ENCODE results near the gene RTF2. TPM values are rescaled to one million over a fixed set of nuclear protein-coding genes. Genes with fewer than 3 reads are reported as not detected.

The RTF2 gene
- polyA plus RNA-seq, 1 donor = 84.7 TPM

- Histone ChIP-seq H3K36me3 (ENCODE audit: control insufficient read depth, insufficient read depth, low read length) (no peaks in the 10 kb centered on the region), H3K4me1 (ENCODE audit: control insufficient read depth, insufficient read depth, low read length) (no peaks in the 10 kb centered on the region), H3K9me3 (ENCODE audit: control insufficient read depth, low read depth, low read length) (no peaks in the 10 kb centered on the region), H3K27ac (ENCODE audit: low read length) (no peak overlapping the region), H3K27me3 (ENCODE audit: control insufficient read depth, insufficient read depth, low read length) (no peaks in the 10 kb centered on the region), H3K4me3 (ENCODE audit: low read length) (no peak overlapping the region)
- no peak for DNase-seq
- 88% methylated on average over 1 of the region's 6 CpGs for WGBS (ENCODE audit: insufficient coverage, low lambda C conversion rate)
These were observed 34.6 kb upstream of the RTF2 start for GRCh38 chr20:56433880-56434255.

- Histone ChIP-seq H3K4me1 (ENCODE audit: control insufficient read depth, insufficient read depth, low read length) (no peaks in the 10 kb centered on the region), H3K27me3 (ENCODE audit: control insufficient read depth, insufficient read depth, low read length) (no peaks in the 10 kb centered on the region), H3K27ac (ENCODE audit: low read length) (no peak overlapping the region), H3K36me3 (ENCODE audit: control insufficient read depth, insufficient read depth, low read length) (no peaks in the 10 kb centered on the region), H3K4me3 (ENCODE audit: low read length) (no peak overlapping the region), H3K9me3 (ENCODE audit: control insufficient read depth, low read depth, low read length) (no peaks in the 10 kb centered on the region)
- DNase-seq = no peak
- no CpG with 5 or more reads among the region's 20 CpGs for WGBS (ENCODE audit: insufficient coverage, low lambda C conversion rate)
These were observed 31.0 kb upstream of the RTF2 start for GRCh38 chr20:56437196-56437960.

GRCh38 chr20:56438284-56438683, 30.1 kb upstream of the RTF2 start:
- Histone ChIP-seq H3K4me1 (ENCODE audit: control insufficient read depth, insufficient read depth, low read length) (no peaks in the 10 kb centered on the region), H3K4me3 (ENCODE audit: low read length) (no peak overlapping the region), H3K27ac (ENCODE audit: low read length) (no peak overlapping the region), H3K9me3 (ENCODE audit: control insufficient read depth, low read depth, low read length) (no peaks in the 10 kb centered on the region), H3K27me3 (ENCODE audit: control insufficient read depth, insufficient read depth, low read length) (no peaks in the 10 kb centered on the region), H3K36me3 (ENCODE audit: control insufficient read depth, insufficient read depth, low read length) (no peaks in the 10 kb centered on the region)
- DNase-seq = no peak
- WGBS (ENCODE audit: insufficient coverage, low lambda C conversion rate) = no CpG with 5 or more reads among the region's 4 CpGs

- no CpG with 5 or more reads among the region's 5 CpGs for WGBS (ENCODE audit: insufficient coverage, low lambda C conversion rate)
- Histone ChIP-seq H3K27me3 (ENCODE audit: control insufficient read depth, insufficient read depth, low read length) (no peaks in the 10 kb centered on the region), H3K9me3 (ENCODE audit: control insufficient read depth, low read depth, low read length) (no peaks in the 10 kb centered on the region), H3K27ac (ENCODE audit: low read length) (peak overlapping the region; percentile 38), H3K4me1 (ENCODE audit: control insufficient read depth, insufficient read depth, low read length) (no peaks in the 10 kb centered on the region), H3K36me3 (ENCODE audit: control insufficient read depth, insufficient read depth, low read length) (no peaks in the 10 kb centered on the region), H3K4me3 (ENCODE audit: low read length) (no peak overlapping the region)
- peak in 1 of 2 donors; percentile 23 for DNase-seq
These were observed 28.6 kb upstream of the RTF2 start for GRCh38 chr20:56439771-56440291.

- Histone ChIP-seq H3K36me3 (ENCODE audit: control insufficient read depth, insufficient read depth, low read length) (no peaks in the 10 kb centered on the region), H3K27ac (ENCODE audit: low read length) (no peak overlapping the region), H3K4me3 (ENCODE audit: low read length) (no peak overlapping the region), H3K27me3 (ENCODE audit: control insufficient read depth, insufficient read depth, low read length) (no peaks in the 10 kb centered on the region), H3K4me1 (ENCODE audit: control insufficient read depth, insufficient read depth, low read length) (no peaks in the 10 kb centered on the region), H3K9me3 (ENCODE audit: control insufficient read depth, low read depth, low read length) (no peaks in the 10 kb centered on the region)
- DNase-seq = no peak
- no CpG with 5 or more reads among the region's 4 CpGs for WGBS (ENCODE audit: insufficient coverage, low lambda C conversion rate)
These were observed 27.9 kb upstream of the RTF2 start for GRCh38 chr20:56440346-56441007.

GRCh38 chr20:56442389-56443365, 25.8 kb upstream of the RTF2 start:
- WGBS (ENCODE audit: insufficient coverage, low lambda C conversion rate) = 100% methylated on average over 2 of the region's 17 CpGs
- H3K9me3 ChIP-seq (ENCODE audit: control insufficient read depth, low read depth, low read length) = no peaks in the 10 kb centered on the region
- H3K27me3 ChIP-seq (ENCODE audit: control insufficient read depth, insufficient read depth, low read length) = no peaks in the 10 kb centered on the region
- H3K36me3 ChIP-seq (ENCODE audit: control insufficient read depth, insufficient read depth, low read length) = no peaks in the 10 kb centered on the region
- H3K4me1 ChIP-seq (ENCODE audit: control insufficient read depth, insufficient read depth, low read length) = no peaks in the 10 kb centered on the region
- DNase-seq = no peak
- no peak overlapping the region for H3K27ac ChIP-seq (ENCODE audit: low read length)
- H3K4me3 ChIP-seq (ENCODE audit: low read length) = no peak overlapping the region

GRCh38 chr20:56443654-56444540, 24.5 kb upstream of the RTF2 start:
- no peaks in the 10 kb centered on the region for H3K36me3 ChIP-seq (ENCODE audit: control insufficient read depth, insufficient read depth, low read length)
- no peaks in the 10 kb centered on the region for H3K27me3 ChIP-seq (ENCODE audit: control insufficient read depth, insufficient read depth, low read length)
- H3K4me1 ChIP-seq (ENCODE audit: control insufficient read depth, insufficient read depth, low read length) = no peaks in the 10 kb centered on the region
- no peaks in the 10 kb centered on the region for H3K9me3 ChIP-seq (ENCODE audit: control insufficient read depth, low read depth, low read length)
- 60% methylated on average over 1 of the region's 27 CpGs for WGBS (ENCODE audit: insufficient coverage, low lambda C conversion rate)
- peak overlapping the region; percentile 39 for H3K27ac ChIP-seq (ENCODE audit: low read length)
- DNase-seq = peak in 1 of 2 donors; percentile 39
- no peak overlapping the region for H3K4me3 ChIP-seq (ENCODE audit: low read length)

- Histone ChIP-seq H3K27ac (ENCODE audit: low read length) (no peak overlapping the region), H3K9me3 (ENCODE audit: control insufficient read depth, low read depth, low read length) (no peaks in the 10 kb centered on the region), H3K4me1 (ENCODE audit: control insufficient read depth, insufficient read depth, low read length) (no peaks in the 10 kb centered on the region), H3K36me3 (ENCODE audit: control insufficient read depth, insufficient read depth, low read length) (no peaks in the 10 kb centered on the region), H3K4me3 (ENCODE audit: low read length) (no peak overlapping the region), H3K27me3 (ENCODE audit: control insufficient read depth, insufficient read depth, low read length) (no peaks in the 10 kb centered on the region)
- no peak for DNase-seq
- WGBS (ENCODE audit: insufficient coverage, low lambda C conversion rate) = 100% methylated on average over 1 of the region's 3 CpGs
These were observed 23.3 kb upstream of the RTF2 start for GRCh38 chr20:56445130-56445529.

GRCh38 chr20:56445540-56445939, 22.9 kb upstream of the RTF2 start:
- no peaks in the 10 kb centered on the region for H3K36me3 ChIP-seq (ENCODE audit: control insufficient read depth, insufficient read depth, low read length)
- no peak overlapping the region for H3K4me3 ChIP-seq (ENCODE audit: low read length)
- no peaks in the 10 kb centered on the region for H3K9me3 ChIP-seq (ENCODE audit: control insufficient read depth, low read depth, low read length)
- H3K4me1 ChIP-seq (ENCODE audit: control insufficient read depth, insufficient read depth, low read length) = no peaks in the 10 kb centered on the region
- DNase-seq = no peak
- 94% methylated on average over 2 of the region's 16 CpGs for WGBS (ENCODE audit: insufficient coverage, low lambda C conversion rate)
- H3K27me3 ChIP-seq (ENCODE audit: control insufficient read depth, insufficient read depth, low read length) = no peaks in the 10 kb centered on the region
- H3K27ac ChIP-seq (ENCODE audit: low read length) = no peak overlapping the region

All from large intestine (tissue), 3 donors.